Left ventricle myocardium inferior (tissue), 1 donor: ENCODE results near the gene SLC16A14. TPM values are rescaled to one million over a fixed set of nuclear protein-coding genes. Genes with fewer than 3 reads are reported as not detected.

Experiments used
- DNase-seq: peaks from one replicate; pipeline ENCODE4 v3.0.0-alpha.2; 2020
- H3K27ac ChIP-seq: fragments of 200-600 bp; replicated peaks from 2 replicates; pipeline ENCODE4 v1.8.0; 2021
- H3K27me3 ChIP-seq: fragments of 200-600 bp; 2 replicates; pipeline ENCODE4 v1.8.0; 2021; ENCODE audit warnings: low read depth
- H3K36me3 ChIP-seq: fragments of 200-600 bp; 2 replicates; pipeline ENCODE4 v1.8.0; 2021
- H3K4me1 ChIP-seq: fragments of 200-600 bp; 2 replicates; pipeline ENCODE4 v1.8.0; 2021
- H3K4me3 ChIP-seq: fragments of 200-600 bp; 2 replicates; pipeline ENCODE4 v1.8.0; 2021; ENCODE audit warnings: mild to moderate bottlenecking, moderate library complexity
- H3K9me3 ChIP-seq: fragments of 200-600 bp; replicated peaks from 2 replicates; pipeline ENCODE4 v1.8.0; 2021
- intact Hi-C: fragments of 100-400 bp; cut with micrococcal nuclease; formaldehyde crosslinking; loops from one replicate; pipeline ENCODE4 v1.11.0; 2022
- total RNA-seq: library from RNA; stranded (reverse); fragmentation: NEBNext Ultra II Directional; extraction: Animal tissue kit (Norgen Biotek cat#: 25700); gene quantifications from one replicate; pipeline ENCODE4 v1.2.1, GENCODE V29; 2021
- TF ChIP-seq, protein P1 (sequence below): fragments of 200-600 bp; IDR thresholded peaks from 2 replicates; pipeline ENCODE4 v1.8.0; 2021; ENCODE audit warnings: antibody characterized with exemption, mild to moderate bottlenecking, borderline replicate concordance
- donor health status: DM: no; HTN: yes; CAD: no; lungs with severe emphysema.

SLC16A14 gene
- total RNA-seq, 1 donor from 2014 or later, result 3.4 TPM

DNA sequence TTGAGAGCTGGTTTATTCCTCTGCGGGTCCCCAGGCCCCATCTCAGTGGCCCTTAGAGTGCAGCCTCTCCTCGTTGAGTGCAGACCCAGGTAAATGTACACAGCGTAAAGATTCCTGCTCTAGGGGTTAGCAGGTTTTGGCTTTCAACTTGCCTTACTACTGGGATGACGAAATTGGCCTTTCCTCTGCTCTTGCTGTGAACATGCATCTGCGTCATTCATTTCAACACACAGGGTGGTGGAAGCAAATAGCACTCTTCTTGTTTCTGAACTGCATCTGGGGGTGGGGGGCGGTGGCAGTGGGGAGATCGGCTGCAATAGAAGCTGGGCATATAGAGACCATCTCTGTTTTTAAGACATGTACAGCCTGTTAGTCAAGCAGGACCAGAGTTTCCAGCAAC lies 16.5 kb upstream of the SLC16A14 start:
- Histone ChIP-seq H3K4me3 (no peak overlapping the region), H3K36me3 (no peaks in the 10 kb centered on the region), H3K27me3 (no peaks in the 10 kb centered on the region), H3K4me1 (no peaks in the 10 kb centered on the region), H3K27ac (no peak overlapping the region), H3K9me3 (no peaks in the 10 kb centered on the region)
- intact Hi-C loops, result no loop called here
- no peak for DNase-seq
- TF ChIP-seq, protein P1, sequence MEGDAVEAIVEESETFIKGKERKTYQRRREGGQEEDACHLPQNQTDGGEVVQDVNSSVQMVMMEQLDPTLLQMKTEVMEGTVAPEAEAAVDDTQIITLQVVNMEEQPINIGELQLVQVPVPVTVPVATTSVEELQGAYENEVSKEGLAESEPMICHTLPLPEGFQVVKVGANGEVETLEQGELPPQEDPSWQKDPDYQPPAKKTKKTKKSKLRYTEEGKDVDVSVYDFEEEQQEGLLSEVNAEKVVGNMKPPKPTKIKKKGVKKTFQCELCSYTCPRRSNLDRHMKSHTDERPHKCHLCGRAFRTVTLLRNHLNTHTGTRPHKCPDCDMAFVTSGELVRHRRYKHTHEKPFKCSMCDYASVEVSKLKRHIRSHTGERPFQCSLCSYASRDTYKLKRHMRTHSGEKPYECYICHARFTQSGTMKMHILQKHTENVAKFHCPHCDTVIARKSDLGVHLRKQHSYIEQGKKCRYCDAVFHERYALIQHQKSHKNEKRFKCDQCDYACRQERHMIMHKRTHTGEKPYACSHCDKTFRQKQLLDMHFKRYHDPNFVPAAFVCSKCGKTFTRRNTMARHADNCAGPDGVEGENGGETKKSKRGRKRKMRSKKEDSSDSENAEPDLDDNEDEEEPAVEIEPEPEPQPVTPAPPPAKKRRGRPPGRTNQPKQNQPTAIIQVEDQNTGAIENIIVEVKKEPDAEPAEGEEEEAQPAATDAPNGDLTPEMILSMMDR, result no peak

DNA sequence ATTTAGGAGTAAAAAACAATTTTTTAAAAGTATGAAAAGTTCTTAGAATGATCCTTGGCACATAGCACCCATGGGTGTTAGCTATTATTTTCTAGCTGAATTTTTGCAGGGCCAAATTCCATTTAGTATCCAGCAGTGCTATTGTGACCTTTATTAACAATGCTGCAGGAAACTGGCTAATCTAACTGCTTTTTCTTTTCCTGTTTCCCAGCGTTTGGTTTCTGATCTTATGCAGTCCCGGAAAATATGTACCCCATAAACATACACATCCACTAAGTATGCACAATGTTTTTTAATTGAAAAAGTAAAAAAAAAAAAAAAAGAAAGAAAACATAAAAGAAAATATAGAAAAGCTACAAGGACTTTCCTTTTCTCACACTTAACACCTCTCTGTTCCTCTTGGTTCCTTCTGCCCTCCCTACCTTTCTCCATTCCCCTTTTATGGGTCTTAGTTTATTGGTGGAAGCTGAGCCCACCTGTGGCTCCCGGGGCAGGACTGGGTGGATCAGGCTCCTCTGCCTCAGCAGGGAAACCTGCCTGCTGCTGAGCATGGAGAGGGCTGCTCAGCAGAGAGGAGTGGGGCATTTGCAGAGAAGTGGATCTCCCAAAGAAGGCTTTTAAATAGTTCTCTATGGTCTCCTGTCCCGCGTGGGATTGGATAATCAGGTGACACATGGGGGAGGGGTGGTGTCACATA lies 9.3 kb upstream of the SLC16A14 start:
- intact Hi-C loops, result loop anchor here (10.0 kb wide), 1 partner anchor 47 kb away; no protein-coding TSS in a partner anchor
- TF ChIP-seq, protein P1, result no peak
- Histone ChIP-seq H3K4me1 (no peaks in the 10 kb centered on the region), H3K4me3 (no peak overlapping the region), H3K27me3 (no peaks in the 10 kb centered on the region), H3K9me3 (no peaks in the 10 kb centered on the region), H3K36me3 (no peaks in the 10 kb centered on the region), H3K27ac (peak overlapping the region; percentile 40)
- no peak for DNase-seq

DNA sequence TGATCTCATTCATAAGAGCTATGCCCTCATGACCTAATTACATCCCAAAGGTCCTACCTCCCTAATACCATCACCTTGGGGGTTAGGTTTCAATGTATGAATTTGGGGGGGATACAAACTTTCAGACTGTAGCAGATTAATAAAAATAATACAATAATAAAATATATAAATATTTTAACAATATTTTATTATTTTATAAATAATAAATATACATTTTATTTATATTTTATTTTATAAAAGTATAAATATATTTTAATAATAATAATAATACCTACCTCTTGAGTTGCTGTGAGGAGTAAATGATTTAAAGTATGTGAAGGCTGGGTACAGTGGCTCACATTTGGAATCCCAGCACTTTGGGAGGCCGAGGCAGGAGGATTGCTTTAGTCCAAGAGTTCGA lies 8.1 kb upstream of the SLC16A14 start:
- Histone ChIP-seq H3K27me3 (no peaks in the 10 kb centered on the region), H3K4me3 (no peak overlapping the region), H3K27ac (no peak overlapping the region), H3K36me3 (no peaks in the 10 kb centered on the region), H3K9me3 (no peaks in the 10 kb centered on the region), H3K4me1 (no peaks in the 10 kb centered on the region)
- intact Hi-C loops, result loop anchor here (10.0 kb wide), 1 partner anchor 48 kb away; no protein-coding TSS in a partner anchor
- TF ChIP-seq, protein P1, result no peak
- no peak for DNase-seq

DNA sequence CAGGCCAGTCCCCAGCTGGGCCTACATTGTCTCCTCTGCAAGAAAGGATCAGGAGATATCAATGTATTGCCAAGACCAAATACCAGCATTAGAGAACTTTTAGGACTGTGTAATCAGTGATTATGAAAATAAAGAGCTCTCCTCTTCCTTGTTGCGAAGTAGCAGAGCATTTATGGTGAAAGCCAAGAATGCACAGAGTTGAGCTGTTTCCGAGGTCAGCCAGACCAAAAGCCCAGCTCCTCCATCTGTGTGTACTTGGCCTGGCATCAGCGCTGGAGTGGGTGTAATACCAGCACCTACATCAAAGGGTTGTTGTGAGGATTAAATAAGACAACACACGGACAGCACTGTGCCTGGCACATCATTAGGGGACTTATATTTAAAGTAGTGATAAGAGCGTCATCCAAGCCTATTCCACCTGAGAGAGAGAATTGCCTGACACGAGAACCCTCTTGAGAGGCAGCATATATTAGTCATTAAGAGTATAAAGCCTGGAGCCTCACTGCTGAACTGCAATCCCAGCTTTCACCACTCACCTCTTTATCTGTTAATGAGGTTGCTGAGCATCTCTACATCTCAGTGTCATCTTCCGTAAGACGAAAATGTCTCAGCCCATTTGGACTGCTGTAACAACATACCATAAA lies 7.4 kb upstream of the SLC16A14 start:
- Histone ChIP-seq H3K9me3 (no peaks in the 10 kb centered on the region), H3K4me3 (no peak overlapping the region), H3K4me1 (no peaks in the 10 kb centered on the region), H3K36me3 (no peaks in the 10 kb centered on the region), H3K27me3 (no peaks in the 10 kb centered on the region), H3K27ac (no peak overlapping the region)
- no peak for DNase-seq
- intact Hi-C loops, result loop anchor here (10.0 kb wide), 1 partner anchor 49 kb away; no protein-coding TSS in a partner anchor
- TF ChIP-seq, protein P1, result no peak

DNA sequence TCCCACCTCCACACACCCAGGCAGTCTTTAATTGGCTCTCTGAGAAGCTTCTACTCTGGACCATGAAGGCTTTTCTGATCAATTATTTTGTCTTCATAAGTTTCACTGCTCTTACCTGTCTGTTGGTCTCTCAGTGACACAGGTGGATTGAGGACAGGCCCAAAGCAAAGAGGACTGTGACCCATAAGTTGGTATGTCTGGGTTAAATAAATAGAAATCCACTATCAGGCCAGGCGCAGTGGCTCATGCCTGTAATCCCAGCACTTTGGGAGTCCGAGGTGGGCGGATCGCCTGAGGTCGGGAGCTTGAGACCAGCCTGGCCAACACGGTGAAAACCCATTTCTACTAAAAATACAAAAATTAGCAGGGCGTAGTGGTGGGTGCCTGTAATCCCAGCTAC lies 2.7 kb upstream of the SLC16A14 start:
- Histone ChIP-seq H3K27me3 (no peaks in the 10 kb centered on the region), H3K36me3 (no peaks in the 10 kb centered on the region), H3K4me3 (no peak overlapping the region), H3K27ac (no peak overlapping the region), H3K4me1 (peaks cover 26% of the 10 kb centered on the region), H3K9me3 (no peaks in the 10 kb centered on the region)
- no peak for DNase-seq
- TF ChIP-seq, protein P1, result no peak
- intact Hi-C loops, result loop anchor here (10.0 kb wide), 1 partner anchor 53 kb away; no protein-coding TSS in a partner anchor
